HG02642 (cell line): ENCODE results near the gene UGT2A3.
"Not testable (repeated sequence)": the region's sequence is repeated elsewhere in the genome, so short reads cannot be mapped to it uniquely, and the experiment has no call there.

Experiments
- ATAC-seq: cut with Tn5 transposase; IDR thresholded peaks from one replicate; pipeline ENCODE4 v1.9.1; 2021; ENCODE audit warnings: mild to moderate bottlenecking; ENCODE audit not compliant: unreplicated experiment, poor library complexity

Gene UGT2A3

GRCh38 chr4:68951078-68951805 lies at the start of gene UGT2A3:
UGT2A3 (minus strand) TSS chr4:68951804; CDS start chr4:68951760, 44 bp downstream.
- ATAC-seq, result peak; percentile 46

DNA sequence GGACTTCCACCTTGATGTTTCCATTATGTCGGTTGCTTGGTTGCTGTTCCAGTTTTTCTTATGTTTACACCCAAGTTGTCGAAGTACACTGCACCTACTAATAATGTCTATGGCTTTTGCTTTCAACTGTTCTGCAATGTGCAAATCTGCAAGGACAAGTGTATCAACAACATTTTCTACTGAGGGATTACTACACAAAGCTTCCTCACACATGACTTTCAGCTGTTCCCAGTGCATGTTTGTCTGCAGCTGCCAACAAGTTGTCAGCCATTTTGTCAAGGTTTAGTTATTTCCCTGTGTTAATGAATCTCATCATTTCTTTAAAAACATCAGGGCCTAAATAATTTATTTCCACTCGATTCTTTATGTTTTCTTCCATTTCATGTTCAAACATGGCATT lies 45.4 kb upstream of the UGT2A3 start:
- no peak for ATAC-seq

GRCh38 chr4:68995292-68995691 lies 43.7 kb upstream of the UGT2A3 start:
- ATAC-seq, result no peak

- peak; percentile 62 for ATAC-seq
Measured at GRCh38 chr4:68987007-68987406, 35.4 kb upstream of the UGT2A3 start.

DNA sequence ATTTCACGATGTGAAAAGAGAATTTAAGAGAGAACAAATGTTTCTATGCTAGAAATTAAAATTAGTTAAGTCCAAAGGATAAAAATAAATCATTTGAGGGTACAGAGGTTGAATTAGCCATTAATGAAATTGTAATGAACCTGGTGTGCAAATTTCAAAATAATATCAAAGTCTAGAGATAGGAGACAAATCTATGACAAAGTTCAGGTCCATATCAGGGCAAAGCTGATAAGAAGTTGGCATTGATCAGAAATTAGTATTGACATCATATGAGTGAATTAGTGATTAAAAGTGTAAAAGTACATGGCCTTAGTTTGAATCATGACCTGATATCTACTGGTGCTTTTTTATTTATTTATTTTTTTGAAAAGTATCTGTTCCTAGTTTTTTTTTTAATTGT lies 33.8 kb upstream of the UGT2A3 start:
- no peak for ATAC-seq

GRCh38 chr4:68984947-68985346 lies 33.3 kb upstream of the UGT2A3 start:
- no peak for ATAC-seq

DNA sequence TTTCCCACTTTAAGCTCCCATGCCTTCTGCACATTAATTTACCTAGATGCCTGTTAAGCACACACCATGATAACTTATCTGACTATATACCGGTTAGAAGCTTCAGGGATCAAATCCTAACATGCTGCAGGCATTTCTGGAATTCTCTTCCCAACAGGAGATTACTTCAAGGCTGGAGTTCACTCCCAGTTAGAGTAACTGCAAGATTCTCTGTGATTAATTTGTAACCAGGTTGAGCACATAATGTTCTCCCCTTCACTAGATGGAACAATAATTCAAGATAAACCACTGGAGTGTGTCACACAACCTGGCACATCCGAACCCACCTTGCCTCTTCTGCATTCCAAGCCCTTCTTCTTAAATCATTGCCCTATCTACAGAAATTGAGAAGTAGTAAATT lies 11.8 kb upstream of the UGT2A3 start:
- ATAC-seq, result no peak

DNA sequence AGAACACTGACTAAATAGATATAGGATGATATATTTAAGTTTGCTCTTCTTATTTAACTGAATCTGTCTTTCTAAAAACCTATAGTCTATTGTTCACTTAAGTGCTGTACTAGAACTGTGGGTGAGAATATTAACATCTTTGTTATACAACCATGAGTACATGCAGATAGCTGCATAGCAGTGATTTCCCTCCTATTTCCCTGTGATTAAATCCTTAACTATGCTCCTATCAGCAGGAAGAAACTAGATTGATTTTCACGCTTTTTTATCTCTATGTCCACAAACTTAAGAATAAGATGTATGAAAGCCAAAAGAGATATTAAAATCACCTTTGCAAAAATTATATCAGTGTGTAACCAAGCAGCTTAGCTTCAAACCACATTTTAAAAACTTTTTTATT lies 11.3 kb upstream of the UGT2A3 start:
- no peak for ATAC-seq

- ATAC-seq, result no peak
Measured at GRCh38 chr4:68960294-68961163, 8.9 kb upstream of the UGT2A3 start.

DNA sequence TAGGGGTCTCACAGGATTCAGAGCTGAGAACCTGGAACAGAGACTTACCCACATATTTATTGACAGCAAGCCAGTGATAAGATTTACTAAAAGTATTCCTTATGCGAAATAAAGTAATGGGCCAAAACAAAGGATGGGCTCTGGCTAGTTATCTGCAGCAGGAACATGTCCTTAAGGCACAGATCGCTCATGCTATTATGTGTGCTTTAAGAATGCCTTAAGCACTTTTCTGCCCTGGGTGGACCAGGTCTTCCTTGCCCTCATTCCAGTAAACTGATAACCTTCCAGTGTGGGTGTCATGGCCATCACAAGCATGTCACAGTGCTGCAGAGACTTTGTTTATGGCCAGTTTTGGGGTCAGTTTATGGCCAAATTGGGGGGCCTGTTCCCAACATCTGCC lies 7.5 kb upstream of the UGT2A3 start:
- ATAC-seq, result not testable (repeated sequence)

- ATAC-seq, result no peak
Measured at GRCh38 chr4:68954126-68954525, 2.5 kb upstream of the UGT2A3 start.

DNA sequence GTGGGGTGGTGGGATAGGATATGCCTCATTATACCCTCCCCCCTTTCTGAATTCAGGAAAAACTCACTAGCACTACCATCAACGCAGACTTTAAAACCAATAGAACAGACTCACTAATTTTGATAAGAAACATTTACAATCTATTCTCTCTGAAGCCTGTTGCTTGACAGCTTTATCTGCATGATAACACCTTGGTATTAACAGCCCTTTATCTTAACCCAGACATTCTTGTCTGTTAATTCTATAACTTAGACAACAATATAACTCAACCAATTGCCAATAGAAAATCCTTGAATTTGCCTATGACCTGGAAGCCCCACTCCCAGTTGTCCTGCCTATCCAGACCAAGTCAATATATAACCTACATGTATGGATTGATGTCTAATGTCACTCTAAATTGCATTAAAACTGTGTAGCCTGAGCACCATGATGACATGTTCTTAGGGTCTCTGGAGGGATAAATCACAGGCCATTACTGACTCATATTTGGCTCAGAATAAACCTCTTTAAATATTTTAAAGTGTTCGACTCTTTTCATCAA lies 1.5 kb upstream of the UGT2A3 start:
- ATAC-seq, result no peak

GRCh38 chr4:68951806-68952585 lies 392 bp upstream of the UGT2A3 start:
- ATAC-seq, result no peak

DNA sequence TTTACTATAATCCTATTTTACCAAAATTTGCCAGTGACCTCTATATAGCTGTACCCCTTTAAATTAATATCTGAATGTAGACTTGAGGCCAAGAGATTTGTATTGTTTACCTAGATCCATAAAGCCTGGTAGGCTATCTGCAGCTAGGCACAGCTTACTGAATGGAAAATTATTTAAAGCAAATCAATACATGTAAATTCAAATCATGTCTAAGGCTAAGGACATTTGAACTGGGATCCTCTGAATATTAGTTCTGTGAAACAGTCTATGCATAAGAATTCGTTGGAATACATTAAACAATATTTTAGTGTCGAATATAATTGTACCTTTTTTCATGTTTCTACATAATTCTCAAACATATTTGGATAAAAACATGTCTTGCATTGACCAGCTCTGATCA lies 1.6 kb downstream of the UGT2A3 start:
- no peak for ATAC-seq

- ATAC-seq, result no peak
Measured at GRCh38 chr4:68948985-68949384, 2.6 kb downstream of the UGT2A3 start.

GRCh38 chr4:68948044-68948743 lies 3.4 kb downstream of the UGT2A3 start:
- ATAC-seq, result no peak

DNA sequence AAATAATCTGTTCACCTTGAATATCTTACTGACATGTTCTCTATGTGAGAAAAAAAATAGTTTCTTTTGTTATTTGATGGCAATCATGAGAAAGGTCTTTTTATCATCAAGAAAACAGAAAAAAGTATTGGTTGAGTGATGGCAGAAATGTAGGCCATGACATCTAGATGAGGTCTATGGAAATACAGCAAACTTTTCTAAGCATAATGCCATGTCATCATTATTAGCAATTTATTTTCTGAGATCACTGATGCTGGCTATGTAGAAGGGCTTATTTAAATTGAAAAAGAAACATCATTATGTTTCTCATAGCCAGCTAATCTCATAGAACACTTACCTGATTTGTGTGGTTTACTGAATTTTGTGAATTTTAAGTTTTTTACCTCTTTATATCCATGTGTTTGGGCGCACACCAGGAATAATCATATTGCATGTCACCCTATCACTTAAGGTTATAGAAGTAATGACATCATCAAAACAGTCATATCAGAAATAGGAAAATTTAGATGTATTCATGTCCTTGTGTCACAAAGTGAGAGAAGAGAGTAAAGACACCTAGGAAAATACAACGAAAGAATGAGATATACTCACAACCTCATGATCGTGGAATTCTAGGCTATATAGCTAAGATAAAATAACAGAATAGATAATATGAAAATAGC lies 22.4 kb downstream of the UGT2A3 start:
- no peak for ATAC-seq

- no peak for ATAC-seq
Measured at GRCh38 chr4:68927165-68927564, 24.4 kb downstream of the UGT2A3 start.

DNA sequence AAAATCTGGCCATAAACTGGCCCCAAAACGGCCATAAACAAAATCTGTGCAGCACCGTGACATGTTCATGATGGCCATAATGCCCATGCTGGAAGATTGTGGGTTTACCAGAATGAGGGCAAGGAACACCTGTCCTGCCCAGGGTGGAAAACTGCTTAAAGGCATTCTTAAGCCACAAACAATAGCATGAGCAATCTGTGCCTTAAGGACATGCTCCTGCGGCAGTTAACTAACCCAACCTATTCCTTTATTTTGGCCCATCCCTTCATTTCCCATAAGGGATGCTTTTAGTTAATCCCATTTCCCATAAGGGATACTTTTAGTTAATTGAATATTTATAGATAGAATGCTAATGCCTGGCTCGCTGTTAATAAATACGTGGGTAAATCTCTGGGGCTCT lies 29.4 kb downstream of the UGT2A3 start:
- not testable (repeated sequence) for ATAC-seq
